ENCODE results near the gene AP2A2. TPM values are rescaled to one million over a fixed set of nuclear protein-coding genes. Genes with fewer than 3 reads are reported as not detected.

The AP2A2 gene
- total RNA-seq, 1 donor from 2014 or later = 58.7 TPM

DNA sequence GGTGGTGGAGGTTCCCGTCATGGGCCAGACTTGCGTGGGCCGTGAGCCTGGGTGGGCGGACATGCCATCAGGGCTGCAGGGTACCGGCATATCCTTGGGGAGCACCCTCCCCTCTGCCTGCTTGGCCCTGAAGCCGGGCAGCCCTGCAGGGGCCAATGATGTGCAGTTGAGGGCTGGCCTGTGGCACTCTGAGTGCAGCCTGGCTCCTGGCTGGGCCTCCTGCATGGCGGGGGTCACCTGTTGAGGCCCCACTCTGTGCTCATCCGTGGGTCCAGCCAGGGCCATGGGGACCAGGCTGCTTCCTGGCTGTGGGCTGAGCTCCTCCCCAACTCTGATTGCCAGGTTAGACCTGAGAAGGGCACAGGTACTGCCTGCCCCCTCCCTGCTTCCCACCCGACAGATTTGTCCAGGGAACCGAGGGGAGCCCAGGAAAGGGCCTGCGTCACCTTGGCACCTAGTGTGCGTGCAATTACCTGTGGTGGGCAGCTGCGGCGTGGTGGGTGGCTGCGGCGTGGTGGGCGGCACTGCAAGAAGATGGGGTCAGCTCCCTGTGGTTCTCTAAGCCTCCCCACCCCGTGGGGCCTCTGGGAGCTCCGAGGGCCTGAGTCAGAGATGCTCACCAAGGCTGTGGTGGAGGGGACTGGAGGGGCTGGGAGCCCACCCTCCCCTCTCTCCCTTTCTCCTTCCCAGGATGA is 94.7 kb downstream of the AP2A2 start:
- Histone ChIP-seq H3K27ac (no peak overlapping the region), H3K27me3 (no peaks in the 10 kb centered on the region), H3K36me3 (no peaks in the 10 kb centered on the region), H3K9me3 (no peaks in the 10 kb centered on the region), H3K4me1 (no peaks in the 10 kb centered on the region), H3K4me3 (no peak overlapping the region)
- DNase-seq (ENCODE audit: extremely low spot score in 2 of 2) = no peak
- TF ChIP-seq POLR2AphosphoS5 (IDR thresholded peaks at IDR 0.05; ENCODE audit: insufficient read depth in 1 of 2, low read depth in 1 of 2) (no peak), POLR2A (IDR thresholded peaks at IDR 0.05) (no peak)
- TF ChIP-seq, protein P1, sequence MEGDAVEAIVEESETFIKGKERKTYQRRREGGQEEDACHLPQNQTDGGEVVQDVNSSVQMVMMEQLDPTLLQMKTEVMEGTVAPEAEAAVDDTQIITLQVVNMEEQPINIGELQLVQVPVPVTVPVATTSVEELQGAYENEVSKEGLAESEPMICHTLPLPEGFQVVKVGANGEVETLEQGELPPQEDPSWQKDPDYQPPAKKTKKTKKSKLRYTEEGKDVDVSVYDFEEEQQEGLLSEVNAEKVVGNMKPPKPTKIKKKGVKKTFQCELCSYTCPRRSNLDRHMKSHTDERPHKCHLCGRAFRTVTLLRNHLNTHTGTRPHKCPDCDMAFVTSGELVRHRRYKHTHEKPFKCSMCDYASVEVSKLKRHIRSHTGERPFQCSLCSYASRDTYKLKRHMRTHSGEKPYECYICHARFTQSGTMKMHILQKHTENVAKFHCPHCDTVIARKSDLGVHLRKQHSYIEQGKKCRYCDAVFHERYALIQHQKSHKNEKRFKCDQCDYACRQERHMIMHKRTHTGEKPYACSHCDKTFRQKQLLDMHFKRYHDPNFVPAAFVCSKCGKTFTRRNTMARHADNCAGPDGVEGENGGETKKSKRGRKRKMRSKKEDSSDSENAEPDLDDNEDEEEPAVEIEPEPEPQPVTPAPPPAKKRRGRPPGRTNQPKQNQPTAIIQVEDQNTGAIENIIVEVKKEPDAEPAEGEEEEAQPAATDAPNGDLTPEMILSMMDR (IDR thresholded peaks at IDR 0.05) = no peak
- intact Hi-C loops (cut with DNase I) = no loop called here

DNA sequence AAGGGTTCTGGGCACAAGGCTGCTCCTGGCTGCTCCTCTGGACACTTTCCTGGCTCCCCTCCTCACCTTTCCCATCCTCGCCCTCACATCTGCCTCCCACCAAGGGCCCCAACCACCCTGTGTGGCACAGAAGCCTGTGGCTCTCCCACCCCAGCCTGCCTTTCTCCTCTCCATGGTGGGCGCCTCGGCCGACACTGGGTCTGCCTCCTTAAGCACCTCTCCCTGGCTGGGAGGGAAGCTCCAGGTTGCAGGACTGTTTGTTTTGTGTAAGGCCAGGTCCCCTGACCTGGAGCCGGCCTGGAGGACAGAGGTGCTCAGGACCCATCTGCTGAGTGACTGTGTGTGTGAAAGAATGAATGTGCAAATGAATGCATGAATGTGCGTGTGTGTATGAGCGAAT is 96.7 kb downstream of the AP2A2 start:
- H3K4me3 ChIP-seq = no peak overlapping the region
- H3K27ac ChIP-seq = no peak overlapping the region
- H3K36me3 ChIP-seq = no peaks in the 10 kb centered on the region
- TF ChIP-seq POLR2AphosphoS5 (IDR thresholded peaks at IDR 0.05; ENCODE audit: insufficient read depth in 1 of 2, low read depth in 1 of 2) (no peak), POLR2A (IDR thresholded peaks at IDR 0.05) (no peak)
- TF ChIP-seq, protein P1 (IDR thresholded peaks at IDR 0.05) = no peak
- no peaks in the 10 kb centered on the region for H3K9me3 ChIP-seq
- DNase-seq (ENCODE audit: extremely low spot score in 2 of 2) = no peak
- H3K4me1 ChIP-seq = no peaks in the 10 kb centered on the region
- intact Hi-C loops (cut with DNase I) = no loop called here
- H3K27me3 ChIP-seq = no peaks in the 10 kb centered on the region

DNA sequence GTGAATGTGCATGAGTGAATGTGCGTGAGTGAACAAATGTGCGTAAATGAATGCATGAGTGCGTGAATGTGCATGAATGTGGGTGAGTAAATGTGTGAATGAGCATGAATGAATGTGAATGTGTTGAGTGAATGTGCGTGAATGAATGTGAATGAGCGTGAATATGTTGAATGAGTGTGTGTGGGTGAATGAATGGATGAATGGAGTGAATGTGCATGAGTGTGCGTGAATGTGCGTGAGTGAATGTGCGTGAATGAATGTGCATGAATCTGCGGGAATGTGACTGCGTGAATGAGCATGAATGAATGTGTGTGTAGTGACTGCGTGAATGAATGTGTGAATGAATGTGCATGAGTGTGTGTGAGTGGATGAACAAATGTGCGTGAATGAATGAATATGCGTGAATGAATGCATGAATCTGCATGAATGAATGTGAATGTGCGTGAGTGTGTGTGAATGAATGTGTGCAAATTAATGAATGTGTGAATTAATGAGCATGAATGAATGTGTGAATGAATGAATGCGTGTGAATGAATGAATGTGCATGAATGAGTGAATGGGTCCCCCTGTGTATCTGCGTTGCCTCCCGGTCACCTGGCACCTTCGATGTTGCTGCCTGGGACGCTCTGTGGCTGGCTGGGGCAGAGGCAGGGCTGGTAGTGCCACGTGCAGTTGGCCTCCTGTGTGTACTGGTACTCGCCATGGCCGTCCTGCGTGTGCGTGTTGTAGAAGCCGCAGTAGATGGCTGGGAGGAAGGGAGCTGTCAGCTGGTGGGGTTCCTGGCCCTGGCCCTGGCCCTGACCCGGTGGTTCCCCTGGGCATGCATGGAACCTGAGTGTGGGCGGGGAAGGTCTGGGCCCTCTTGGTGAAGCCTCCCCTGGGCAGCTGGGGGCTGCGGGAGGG is 97.5 kb downstream of the AP2A2 start:
- TF ChIP-seq, protein P1 (IDR thresholded peaks at IDR 0.05) = no peak
- peak in 1 of 2 donors; percentile 14 for TF ChIP-seq POLR2A (IDR thresholded peaks at IDR 0.05)
- no peaks in the 10 kb centered on the region for H3K27me3 ChIP-seq
- H3K4me3 ChIP-seq = no peak overlapping the region
- H3K36me3 ChIP-seq = no peaks in the 10 kb centered on the region
- H3K27ac ChIP-seq = no peak overlapping the region
- no peak for DNase-seq (ENCODE audit: extremely low spot score in 2 of 2)
- H3K4me1 ChIP-seq = no peaks in the 10 kb centered on the region
- intact Hi-C loops (cut with DNase I) = no loop called here
- H3K9me3 ChIP-seq = no peaks in the 10 kb centered on the region

DNA sequence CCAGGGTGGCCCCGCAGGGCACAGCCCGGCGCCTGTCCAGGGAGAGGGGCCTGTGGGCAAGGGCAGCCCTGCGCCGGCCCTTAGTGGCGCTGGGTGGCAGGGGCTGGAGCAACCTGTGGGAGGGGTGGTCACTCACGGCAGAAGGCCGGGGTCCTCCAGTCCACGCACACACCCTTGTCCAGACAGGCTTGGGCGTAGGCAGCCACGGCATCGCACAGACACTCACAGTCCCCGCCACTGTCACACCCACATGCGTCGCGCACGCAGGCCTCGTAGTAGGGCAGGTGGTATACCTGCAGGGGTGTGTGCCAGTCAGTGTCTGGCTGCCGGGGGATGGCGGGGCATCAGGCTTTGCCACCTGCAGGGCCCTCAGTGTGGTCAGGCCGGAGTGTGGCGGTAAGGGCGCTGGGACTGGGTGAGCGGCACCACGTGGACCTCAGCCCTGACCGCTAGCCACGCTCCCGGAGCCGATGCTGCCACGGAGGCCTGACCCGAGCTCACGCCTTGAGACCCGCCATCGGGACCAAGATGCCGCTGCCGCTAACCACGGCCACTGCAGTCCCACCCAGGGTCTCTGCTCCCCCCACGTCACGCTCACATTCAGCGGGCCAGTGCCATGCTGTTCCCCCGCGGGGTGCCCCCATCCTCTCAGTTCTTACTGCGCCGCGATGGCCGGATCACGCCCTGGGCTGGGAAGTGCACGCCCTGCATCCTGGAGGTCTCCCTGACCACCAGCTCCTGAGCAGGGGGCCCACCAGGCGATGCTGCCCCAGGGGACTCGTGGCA is 98.3 kb downstream of the AP2A2 start:
- H3K4me3 ChIP-seq = no peak overlapping the region
- no peaks in the 10 kb centered on the region for H3K36me3 ChIP-seq
- no peak for TF ChIP-seq POLR2AphosphoS5 (IDR thresholded peaks at IDR 0.05; ENCODE audit: insufficient read depth in 1 of 2, low read depth in 1 of 2)
- TF ChIP-seq, protein P1 (IDR thresholded peaks at IDR 0.05) = no peak
- no peak for TF ChIP-seq POLR2A (IDR thresholded peaks at IDR 0.05)
- no peaks in the 10 kb centered on the region for H3K9me3 ChIP-seq
- no peak for DNase-seq (ENCODE audit: extremely low spot score in 2 of 2)
- H3K27me3 ChIP-seq = no peaks in the 10 kb centered on the region
- intact Hi-C loops (cut with DNase I) = no loop called here
- no peaks in the 10 kb centered on the region for H3K4me1 ChIP-seq
- H3K27ac ChIP-seq = no peak overlapping the region

All from vagina (tissue), 2 donors.